ENCODE measurements around the gene SCAI.

The SCAI gene

DNA sequence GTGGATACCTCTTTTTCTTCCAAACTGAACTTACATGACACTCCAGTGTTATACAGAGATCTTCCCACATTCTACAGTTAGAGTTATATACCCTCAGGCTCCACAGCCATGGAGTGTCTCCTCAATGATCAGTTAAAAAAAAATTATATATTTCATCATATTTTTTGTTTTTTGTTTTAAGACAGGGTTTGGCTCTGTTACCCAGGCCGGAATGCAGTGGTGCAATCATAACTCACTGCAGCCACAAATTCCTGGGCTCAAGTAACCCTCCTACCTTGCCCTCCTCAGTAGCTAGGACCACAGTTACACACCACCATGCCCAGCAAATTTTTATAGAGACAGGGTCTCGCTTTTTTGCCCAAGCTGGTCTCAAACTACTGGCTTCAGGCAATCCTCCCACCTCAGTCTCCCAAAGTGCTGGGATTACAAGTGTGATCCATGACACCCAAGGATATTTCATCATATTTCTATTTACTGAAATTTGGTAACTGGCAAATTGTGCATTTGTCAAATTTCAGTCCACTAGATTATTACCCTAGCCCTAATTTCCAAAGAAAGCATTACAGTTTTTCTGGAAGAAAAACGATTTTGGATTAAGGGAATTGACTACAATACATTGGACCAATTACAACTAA is 18.1 kb upstream of the SCAI start:
- no peak for DNase-seq (ENCODE audit: low spot score)
- peak overlapping the region; percentile 64 for H3K27ac ChIP-seq
- TF ChIP-seq CTCF (conservative IDR thresholded peaks at IDR 0.05; ENCODE audit: low read depth): no peak
- ChIA-PET POLR2A (ENCODE audit: low non-redundant PET) (no interaction called here), CTCF (interaction anchor here (0.6 to 0.9 kb wide), 3 partner anchors 195 to 1396 kb away, joined by 3 read pairs; no protein-coding TSS in a partner anchor)

DNA sequence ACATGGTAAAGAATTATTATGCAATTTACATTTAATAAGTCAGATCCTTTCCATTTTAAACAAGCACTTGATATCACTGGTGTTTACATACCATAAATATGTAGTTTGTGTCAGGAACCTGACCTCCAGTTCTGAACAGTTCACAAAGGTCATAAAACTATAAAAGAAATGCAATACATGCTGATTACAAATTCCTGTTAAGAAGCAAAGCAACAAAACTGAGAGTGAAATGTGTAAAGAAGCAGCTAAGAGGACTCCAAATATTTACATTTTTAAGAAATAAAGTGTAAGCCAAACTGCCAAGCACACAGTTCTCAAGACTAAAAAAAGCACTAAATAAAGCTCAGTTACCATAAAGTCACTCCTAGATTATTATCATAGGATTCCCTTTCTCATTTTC is 17.4 kb upstream of the SCAI start:
- ChIA-PET CTCF (no interaction called here), POLR2A (ENCODE audit: low non-redundant PET) (no interaction called here)
- no peak for TF ChIP-seq CTCF (conservative IDR thresholded peaks at IDR 0.05; ENCODE audit: low read depth)
- no peak overlapping the region for H3K27ac ChIP-seq
- no peak for DNase-seq (ENCODE audit: low spot score)

- no peak for TF ChIP-seq CTCF (conservative IDR thresholded peaks at IDR 0.05; ENCODE audit: low read depth)
- ChIA-PET POLR2A (ENCODE audit: low non-redundant PET) (interaction anchor here (0.6 kb wide), 1 partner anchor 195 kb away, joined by 3 read pairs; no protein-coding TSS in a partner anchor), CTCF (interaction anchor here (0.8 kb wide), 1 partner anchor 13 kb away, joined by 3 read pairs; no protein-coding TSS in a partner anchor)
- no peak for DNase-seq (ENCODE audit: low spot score)
- no peak overlapping the region for H3K27ac ChIP-seq
Observed at GRCh38 chr9:125156551-125156950, 13.2 kb upstream of the SCAI start.

GRCh38 chr9:125153712-125154367 is 10.5 kb upstream of the SCAI start:
- DNase-seq (ENCODE audit: low spot score): no peak
- ChIA-PET CTCF (no interaction called here), POLR2A (ENCODE audit: low non-redundant PET) (no interaction called here)
- no peak for TF ChIP-seq CTCF (conservative IDR thresholded peaks at IDR 0.05; ENCODE audit: low read depth)
- H3K27ac ChIP-seq: no peak overlapping the region

DNA sequence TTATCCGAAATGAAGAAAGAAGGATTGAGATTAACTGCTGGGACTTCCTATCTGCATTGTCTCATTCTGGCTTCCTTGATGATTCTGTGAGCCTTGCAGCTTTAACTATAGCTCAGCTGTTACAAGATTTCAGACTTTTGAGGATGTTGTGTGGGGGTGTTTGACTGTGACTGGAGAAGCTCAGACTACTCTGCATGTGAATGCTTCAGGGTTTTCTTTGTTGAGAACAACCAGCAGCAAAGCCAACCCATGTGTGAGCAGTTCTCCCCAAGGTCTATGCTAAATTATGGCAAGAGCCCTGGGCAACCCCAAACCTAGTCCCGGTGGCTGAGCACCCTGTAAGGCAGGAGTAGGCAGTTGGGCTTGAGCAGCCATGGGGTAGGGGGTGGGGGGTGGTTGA is 8.4 kb upstream of the SCAI start:
- POLR2A ChIA-PET (ENCODE audit: low non-redundant PET): no interaction called here
- H3K27ac ChIP-seq: no peak overlapping the region
- DNase-seq (ENCODE audit: low spot score): no peak
- CTCF ChIA-PET: no interaction called here
- no peak for TF ChIP-seq CTCF (conservative IDR thresholded peaks at IDR 0.05; ENCODE audit: low read depth)

DNA sequence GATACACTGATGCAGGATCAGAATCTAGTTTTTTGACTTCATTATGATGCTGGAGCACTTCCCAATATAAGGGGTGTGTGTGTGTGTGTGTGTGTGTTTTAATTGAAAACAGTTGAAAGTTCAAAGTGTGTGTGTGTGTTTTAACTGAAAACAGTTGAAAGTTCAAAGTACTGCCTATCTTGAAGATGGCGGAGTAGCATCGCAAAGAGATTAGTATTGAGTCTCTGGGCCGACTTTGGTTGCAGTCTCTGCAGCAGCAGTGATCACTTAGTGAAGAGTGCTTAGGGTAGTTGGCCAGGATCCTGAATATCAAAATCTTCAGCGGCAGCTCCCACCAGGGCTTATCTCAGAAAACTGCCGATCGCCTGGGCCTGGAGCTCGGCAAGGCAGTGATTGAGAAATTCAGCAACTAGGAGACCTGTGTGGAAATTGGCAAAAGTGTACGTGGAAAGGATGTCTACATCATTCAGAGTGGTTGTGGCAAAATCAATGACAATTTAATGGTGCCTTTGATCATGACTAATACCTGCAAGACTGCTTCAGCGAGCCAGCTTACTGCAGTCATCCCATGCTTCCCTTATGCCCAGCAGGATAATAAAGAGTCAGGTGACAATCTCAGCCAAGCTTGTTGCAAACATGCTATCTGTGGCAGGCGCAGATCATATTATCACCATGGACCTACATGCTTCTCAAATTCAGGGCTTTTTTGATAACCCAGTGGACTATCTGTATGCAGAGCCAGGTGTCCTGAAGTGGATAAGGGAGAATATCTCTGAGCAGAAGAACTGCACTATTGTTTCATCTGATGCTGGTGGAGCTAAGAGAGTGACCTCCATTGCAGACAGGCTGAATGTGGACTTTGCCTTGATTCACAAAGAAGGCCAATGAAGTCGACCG is 7.3 kb upstream of the SCAI start:
- ChIA-PET CTCF (interaction anchor here (0.7 kb wide), 1 partner anchor 80 kb away, joined by 3 read pairs; no protein-coding TSS in a partner anchor), POLR2A (ENCODE audit: low non-redundant PET) (interaction anchor here (0.6 kb wide), 1 partner anchor 1709 kb away, joined by 3 read pairs; no protein-coding TSS in a partner anchor)
- TF ChIP-seq CTCF (conservative IDR thresholded peaks at IDR 0.05; ENCODE audit: low read depth): no peak
- H3K27ac ChIP-seq: no peak overlapping the region
- DNase-seq (ENCODE audit: low spot score): no peak
